DMS 273 (cell line): ENCODE data around the gene DBNDD1.
A peak's percentile ranks its signal among the peaks of the same experiment; 100 is the strongest.

Experiments
- DNase-seq: peaks from one replicate; lab custom pipeline; 2025; ENCODE audit not compliant: unreplicated experiment; lab: John Stamatoyannopoulos, UW

The DBNDD1 gene

DNA sequence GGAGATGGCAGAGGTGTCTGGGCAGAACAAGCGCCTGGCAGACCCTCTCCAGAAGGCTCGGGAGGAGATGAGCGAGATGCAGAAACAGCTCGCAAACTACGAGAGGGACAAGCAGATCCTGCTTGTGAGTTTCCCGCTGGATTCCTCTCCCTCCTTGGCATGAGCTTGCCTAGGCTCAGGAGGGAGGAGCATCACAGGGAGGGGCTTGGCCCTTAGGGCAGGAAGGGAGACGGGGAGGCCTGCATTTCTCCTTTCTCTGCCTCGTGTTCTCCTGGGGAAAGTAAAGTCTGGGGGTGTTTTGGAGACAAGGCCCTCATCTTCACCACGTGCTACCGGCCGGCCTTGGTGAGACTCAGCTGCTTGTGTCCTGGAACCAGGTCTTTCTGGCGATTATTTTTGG is 18.0 kb upstream of the DBNDD1 start:
- no peak for DNase-seq

- DNase-seq, result no peak
These were observed 16.6 kb upstream of the DBNDD1 start for GRCh38 chr16:90035902-90036301.

- no peak for DNase-seq
These were observed 15.2 kb upstream of the DBNDD1 start for GRCh38 chr16:90034504-90034903.

DNA sequence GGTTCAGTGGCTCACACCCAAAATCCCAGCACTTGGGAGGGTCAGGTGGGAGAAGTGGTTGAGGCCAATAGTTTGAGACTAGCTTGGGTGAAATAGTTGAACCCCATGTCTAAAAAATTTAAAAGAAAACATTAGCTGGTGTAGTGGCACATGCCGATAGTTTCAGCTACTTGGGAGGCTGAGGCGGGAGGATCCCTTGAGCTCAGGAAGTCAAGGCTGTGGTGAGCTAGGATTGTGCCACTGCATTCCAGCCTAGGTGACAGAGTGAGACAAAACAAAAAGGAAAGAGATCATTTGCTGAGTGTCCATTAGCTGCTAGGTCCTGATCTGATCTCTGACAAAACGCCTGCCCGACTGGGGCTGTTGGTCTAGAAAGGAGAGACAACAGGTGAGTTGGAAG is 14.1 kb upstream of the DBNDD1 start:
- DNase-seq, result no peak

DNA sequence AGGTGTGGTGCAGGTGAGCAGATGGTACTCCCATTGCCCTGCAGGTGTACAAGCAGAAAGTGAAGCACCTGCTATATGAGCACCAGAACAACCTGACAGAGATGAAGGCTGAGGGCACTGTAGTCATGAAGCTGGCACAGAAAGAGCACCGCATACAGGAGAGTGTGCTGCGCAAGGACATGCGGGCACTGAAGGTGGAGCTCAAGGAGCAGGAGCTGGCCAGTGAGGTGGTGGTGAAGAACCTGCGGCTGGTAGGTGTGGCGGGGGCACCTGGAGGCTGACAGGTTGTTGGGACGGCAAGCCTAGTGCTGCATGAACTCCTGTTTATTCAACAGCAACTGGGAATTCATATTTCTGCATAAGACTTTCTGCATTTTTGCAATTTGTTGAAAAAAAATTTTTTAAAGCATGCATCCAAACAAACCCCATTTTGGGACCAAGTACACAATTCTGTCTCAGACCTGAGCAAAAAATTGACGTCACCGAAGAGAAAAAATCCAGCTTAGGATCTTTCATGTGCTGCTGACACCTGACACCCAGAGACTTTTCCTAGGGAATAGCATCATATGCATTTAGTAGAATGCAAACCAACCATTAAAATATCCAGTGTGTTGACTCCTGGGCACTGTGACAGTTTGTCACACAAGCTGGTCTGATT is 13.5 kb upstream of the DBNDD1 start:
- peak; percentile 49 for DNase-seq

DNA sequence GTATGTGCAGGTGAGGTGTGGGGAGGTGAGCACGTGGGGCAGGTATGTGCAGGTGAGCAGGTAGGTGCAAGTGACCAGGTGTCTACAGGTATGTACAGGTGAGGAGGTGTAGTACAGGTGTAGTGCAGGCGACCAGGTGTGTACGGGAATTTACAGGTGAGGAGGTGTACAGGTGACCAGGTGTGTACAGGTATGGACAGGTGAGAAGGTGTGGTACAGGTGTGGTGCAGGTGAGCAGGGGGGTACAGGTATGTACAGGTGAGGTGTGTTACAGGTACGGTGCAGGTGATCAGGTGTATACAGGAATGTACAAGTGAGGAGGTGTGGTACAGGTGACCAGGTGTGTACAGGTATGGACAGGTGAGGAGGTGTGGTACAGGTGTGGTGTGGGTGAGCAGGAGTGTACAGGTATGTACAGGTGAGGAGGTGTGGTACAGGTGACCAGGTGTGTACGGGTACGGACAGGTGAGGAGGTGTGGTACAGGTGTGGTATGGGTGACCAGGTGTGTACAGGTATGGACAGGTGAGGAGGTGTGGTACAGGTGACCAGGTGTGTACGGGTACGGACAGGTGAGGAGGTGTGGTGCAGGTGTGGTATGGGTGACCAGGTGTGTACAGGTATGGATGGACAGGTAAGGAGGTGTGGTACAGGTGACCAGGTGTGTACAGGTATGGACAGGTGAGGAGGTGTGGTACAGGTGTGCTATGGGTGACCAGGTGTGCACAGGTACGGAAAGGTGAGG is 12.8 kb upstream of the DBNDD1 start:
- no peak for DNase-seq

DNA sequence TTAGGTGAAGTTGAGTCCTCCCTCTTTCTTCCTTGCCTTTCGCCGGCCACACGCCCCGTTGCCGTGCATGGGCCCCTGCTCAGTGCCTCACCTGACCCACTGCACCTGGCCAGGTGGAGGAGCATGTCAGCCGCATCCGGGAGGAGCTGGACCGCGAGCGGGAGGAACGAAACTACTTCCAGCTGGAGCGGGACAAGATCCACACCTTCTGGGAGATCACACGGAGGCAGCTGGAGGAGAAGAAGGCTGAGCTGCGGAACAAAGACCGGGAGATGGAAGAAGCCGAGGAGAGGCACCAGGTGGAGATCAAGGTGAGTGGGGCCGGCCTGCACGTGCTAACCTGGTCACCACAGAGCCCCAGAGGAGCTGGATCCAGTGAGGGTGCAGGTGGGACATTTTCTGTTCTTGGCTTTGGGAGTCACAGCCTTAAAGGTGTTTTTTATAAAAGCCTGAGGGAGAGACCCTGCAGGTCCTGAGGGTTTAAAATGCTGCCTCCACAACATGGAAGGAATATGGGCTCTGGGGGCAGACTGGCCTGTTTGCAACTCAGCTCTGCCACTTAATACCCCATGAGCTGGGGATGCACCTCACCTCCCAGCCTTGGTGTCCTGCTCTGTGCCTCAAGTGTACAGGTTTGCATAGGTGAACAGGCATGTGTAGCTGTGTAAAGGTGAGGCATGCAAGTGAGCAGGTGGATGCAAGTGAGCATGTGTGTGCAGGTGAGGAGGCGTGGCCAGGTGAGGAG is 12.1 kb upstream of the DBNDD1 start:
- no peak for DNase-seq

DNA sequence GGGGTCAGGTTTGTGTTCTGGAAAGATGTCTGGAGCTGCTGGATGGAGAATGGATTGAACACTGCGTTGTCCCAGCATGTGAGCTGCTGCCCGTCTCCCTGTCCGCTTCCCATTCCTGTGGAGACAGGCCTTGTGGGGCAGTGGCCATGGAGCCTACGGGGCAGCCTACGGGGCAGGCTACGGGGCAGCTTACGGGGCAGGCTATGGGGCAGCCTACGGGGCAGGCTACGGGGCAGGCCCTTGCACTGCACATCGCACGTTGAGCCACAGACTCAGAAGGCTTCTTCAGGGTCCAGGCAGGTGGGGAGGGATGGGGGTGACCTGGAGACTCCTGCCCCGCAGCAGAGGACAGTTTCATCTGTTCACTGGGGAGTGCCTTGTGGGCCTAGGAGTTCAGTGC is 9.7 kb upstream of the DBNDD1 start:
- DNase-seq, result no peak

DNA sequence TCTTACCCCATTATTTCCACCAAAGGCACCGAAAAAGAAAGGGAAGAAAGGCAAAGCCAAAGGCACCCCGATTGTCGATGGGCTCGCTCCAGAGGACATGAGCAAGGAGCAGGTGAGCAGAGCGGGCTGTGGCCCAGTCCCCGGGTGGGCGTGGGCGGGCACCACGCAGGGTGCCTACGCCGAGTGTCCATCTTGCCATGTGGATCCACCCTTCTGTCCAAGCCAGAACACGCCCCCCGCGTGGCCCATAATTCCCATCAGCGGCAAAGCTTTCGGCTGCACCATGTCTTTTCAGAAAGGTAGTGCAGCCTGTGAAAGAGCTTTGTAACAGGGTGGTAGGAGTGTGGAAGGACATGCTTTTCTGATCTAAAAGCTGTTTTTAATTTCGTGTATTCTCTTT is 8.4 kb upstream of the DBNDD1 start:
- DNase-seq, result no peak

GRCh38 chr16:90026135-90026534 is 6.9 kb upstream of the DBNDD1 start:
- no peak for DNase-seq

DNA sequence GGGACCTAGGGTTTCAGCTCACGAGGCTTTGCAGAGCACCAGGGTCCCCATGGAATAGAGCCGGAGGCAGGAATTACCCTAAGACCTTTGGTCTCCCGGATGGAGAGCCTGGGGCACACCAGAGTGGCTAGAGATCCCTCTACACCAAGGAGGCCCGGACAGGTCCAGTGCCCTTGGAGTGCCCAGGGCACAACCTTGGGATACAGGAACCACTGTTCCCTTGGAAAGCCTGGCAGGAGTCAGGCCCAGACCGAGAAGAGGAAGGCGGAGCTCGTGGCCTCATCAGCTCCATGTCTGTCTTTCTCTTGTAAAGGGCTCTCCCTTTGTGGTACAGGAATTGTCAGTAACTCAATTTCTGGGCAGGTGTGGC is 3.8 kb upstream of the DBNDD1 start:
- DNase-seq, result no peak

GRCh38 chr16:90022209-90023077 is 3.2 kb upstream of the DBNDD1 start:
- peak; percentile 97 for DNase-seq

GRCh38 chr16:90020838-90021382 is 1.7 kb upstream of the DBNDD1 start:
- no peak for DNase-seq

- no peak for DNase-seq
These were observed 1.1 kb upstream of the DBNDD1 start for GRCh38 chr16:90020260-90020837.

DNA sequence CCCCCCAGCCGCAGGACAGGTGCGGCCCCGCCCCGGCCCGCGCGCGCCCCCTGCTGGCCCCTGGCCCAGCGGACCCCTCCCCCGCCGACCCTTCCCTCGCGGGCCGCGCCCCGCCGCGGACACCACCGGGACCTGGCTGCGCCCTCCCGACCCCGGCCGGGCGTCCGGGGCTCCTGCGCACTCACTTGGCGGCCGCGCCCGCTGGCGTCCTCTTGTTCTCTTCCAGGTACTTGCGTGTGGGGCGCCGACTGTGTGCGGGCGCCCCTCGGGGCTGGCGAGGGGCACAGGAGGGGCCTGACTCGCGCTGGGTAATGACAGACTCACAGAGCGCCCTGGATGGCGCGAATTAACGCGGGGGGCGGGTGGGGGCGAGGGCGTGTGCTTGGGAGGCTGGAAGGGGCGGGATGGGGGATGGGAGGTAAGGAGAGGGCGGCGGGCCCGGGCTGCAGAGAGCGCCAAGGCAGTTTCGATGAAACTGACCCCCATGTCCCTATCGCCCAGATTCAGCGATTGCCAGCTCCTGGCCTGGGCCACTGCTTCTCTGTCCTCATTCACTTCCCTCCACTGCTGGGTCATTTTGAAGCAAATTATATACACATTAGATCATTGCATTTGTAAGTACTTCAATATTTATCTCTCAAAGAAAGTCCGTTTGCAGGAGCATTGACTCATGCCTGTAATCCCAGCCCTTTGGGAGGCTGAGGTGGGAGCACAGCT is 445 bp upstream of the DBNDD1 start:
- peak; percentile 80 for DNase-seq

GRCh38 chr16:90018297-90018651 is 982 bp downstream of the DBNDD1 start:
- DNase-seq, result no peak

DNA sequence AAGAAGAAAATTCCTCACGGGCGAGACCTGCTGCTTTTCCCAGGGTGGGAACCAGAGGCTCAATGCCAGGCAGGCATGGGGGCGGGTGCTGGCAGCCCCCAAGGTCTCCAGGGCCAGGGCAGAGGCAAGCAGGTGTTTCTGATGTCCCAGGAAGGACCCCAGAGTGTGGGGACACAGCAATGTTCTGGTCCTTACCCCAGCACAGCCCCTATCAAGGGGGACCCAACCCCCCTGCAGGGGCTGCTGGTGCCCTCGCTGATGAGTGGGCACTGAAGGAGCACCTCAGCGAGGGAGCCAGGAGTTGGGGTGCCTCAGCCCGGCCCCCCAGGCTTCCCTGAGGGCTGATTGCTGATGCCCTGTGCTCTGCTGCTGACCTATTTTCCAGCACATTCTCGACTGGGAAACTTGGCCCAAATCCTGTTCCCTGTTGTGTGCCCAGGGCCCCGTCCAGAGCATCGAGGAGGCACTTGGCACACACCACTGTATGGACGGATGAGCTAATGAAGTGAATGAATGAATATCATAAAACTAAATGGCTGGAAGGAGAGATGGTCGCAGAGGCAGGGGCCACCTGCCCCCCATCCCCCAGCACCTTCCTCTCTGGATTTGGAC is 2.8 kb downstream of the DBNDD1 start:
- no peak for DNase-seq

DNA sequence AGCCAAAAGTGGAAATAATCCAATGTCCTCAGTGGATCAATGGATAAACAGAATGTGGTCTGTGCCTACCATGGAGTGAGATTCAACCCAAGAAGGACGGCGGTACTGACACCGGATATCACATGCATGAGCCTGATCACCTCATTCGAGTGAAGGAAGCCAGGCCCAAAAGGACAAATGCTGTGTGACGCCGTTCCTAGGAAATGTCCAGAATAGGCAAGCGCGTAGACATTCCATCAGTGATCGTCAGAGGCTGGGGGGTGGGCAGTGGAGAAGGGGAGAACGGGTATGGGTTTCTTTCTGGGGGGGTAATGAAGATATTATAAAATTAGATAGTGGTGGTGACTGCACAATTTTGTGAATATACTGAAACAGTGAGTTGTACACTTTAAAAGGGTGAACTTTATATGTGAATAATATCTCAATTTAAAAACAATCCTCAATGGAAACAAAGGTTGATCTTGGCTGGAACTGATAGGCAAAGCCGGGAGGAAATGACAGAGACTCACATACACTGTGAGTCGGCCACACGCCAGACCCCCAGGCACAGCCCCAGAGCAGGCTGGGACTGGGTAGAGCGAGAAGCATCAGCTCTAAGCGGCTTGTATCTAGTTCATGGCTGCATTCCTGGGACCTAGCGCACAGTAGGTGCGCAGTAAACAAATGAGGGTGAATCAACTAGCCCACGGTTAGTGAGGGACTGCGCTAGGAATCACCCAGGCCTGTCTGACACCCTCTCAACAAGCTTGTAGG is 3.5 kb downstream of the DBNDD1 start:
- no peak for DNase-seq
